NCI-H524 (cell line): Measurements from ENCODE around the gene PIAS2.
A peak's percentile ranks its signal among the peaks of the same experiment; 100 is the strongest.
"Not testable (repeated sequence)": the region's sequence is repeated elsewhere in the genome, so short reads cannot be mapped to it uniquely, and the experiment has no call there.

ENCODE experiments used
- DNase-seq, 2 experiments: peaks; one replicate each; lab custom pipeline; 2025; lab: John Stamatoyannopoulos, UW

The PIAS2 gene

GRCh38 chr18:46903406-46903805 lies 13.9 kb downstream of the PIAS2 start:
- DNase-seq = no peak

- no peak for DNase-seq
These were observed 17.9 kb downstream of the PIAS2 start for GRCh38 chr18:46899274-46899948.

- no peak for DNase-seq
These were observed 23.2 kb downstream of the PIAS2 start for GRCh38 chr18:46894124-46894523.

GRCh38 chr18:46893360-46893759 lies 23.9 kb downstream of the PIAS2 start:
- DNase-seq = no peak

GRCh38 chr18:46892842-46893241 lies 24.5 kb downstream of the PIAS2 start:
- DNase-seq = no peak

- no peak for DNase-seq
These were observed 25.5 kb downstream of the PIAS2 start for GRCh38 chr18:46891742-46892214.

GRCh38 chr18:46888965-46889364 lies 28.3 kb downstream of the PIAS2 start:
- no peak for DNase-seq

GRCh38 chr18:46886893-46887292 lies 30.4 kb downstream of the PIAS2 start:
- no peak for DNase-seq

GRCh38 chr18:46883180-46883579 lies 34.1 kb downstream of the PIAS2 start:
- no peak for DNase-seq

GRCh38 chr18:46877329-46877987 lies 39.8 kb downstream of the PIAS2 start:
- no peak for DNase-seq

- DNase-seq = no peak
These were observed 49.0 kb downstream of the PIAS2 start for GRCh38 chr18:46868169-46868921.

GRCh38 chr18:46867367-46868143 lies 49.8 kb downstream of the PIAS2 start:
- no peak for DNase-seq

- DNase-seq = no peak
These were observed 50.8 kb downstream of the PIAS2 start for GRCh38 chr18:46866523-46866922.

GRCh38 chr18:46865245-46865644 lies 52.1 kb downstream of the PIAS2 start:
- DNase-seq = not testable (repeated sequence)

GRCh38 chr18:46859855-46860254 lies 57.5 kb downstream of the PIAS2 start:
- no peak for DNase-seq

- DNase-seq = no peak
These were observed 59.0 kb downstream of the PIAS2 start for GRCh38 chr18:46858290-46858689.

- DNase-seq = peak in 1 of 2 experiments; percentile 60
These were observed 60.3 kb downstream of the PIAS2 start for GRCh38 chr18:46856973-46857372.

- DNase-seq = no peak
These were observed 68.3 kb downstream of the PIAS2 start for GRCh38 chr18:46849007-46849406.

GRCh38 chr18:46843372-46843771 lies 73.9 kb downstream of the PIAS2 start:
- no peak for DNase-seq

- DNase-seq = no peak
These were observed 74.7 kb downstream of the PIAS2 start for GRCh38 chr18:46842583-46842982.

- DNase-seq = no peak
These were observed 83.4 kb downstream of the PIAS2 start for GRCh38 chr18:46833899-46834298.

- no peak for DNase-seq
These were observed 84.5 kb downstream of the PIAS2 start for GRCh38 chr18:46832849-46833248.
